Epithelial cell of esophagus (primary cell): Measurements from ENCODE around the gene AHNAK.

Experiments used
- DNase-seq: peaks from one replicate; pipeline ENCODE4 v3.0.0; 2010; ENCODE audit warnings: low read depth
- H3K4me3 ChIP-seq: 2 replicates; pipeline ENCODE4 v1.5.1; 2011; ENCODE audit warnings: mild to moderate bottlenecking, low read length, control low read depth
- TF ChIP-seq, protein P1 (sequence below): IDR thresholded peaks from 2 replicates; pipeline ENCODE4 v1.5.1; 2011; ENCODE audit warnings: low read depth, mild to moderate bottlenecking, low read length, control low read depth, inconsistent platforms; ENCODE audit not compliant: insufficient read depth; ENCODE audit errors: missing control alignments

AHNAK gene

GRCh38 chr11:62545437-62546243 is 966 bp downstream of the AHNAK start:
- peak; percentile 90 for DNase-seq
- H3K4me3 ChIP-seq, result peak overlapping the region; percentile 67
- TF ChIP-seq, protein P1, sequence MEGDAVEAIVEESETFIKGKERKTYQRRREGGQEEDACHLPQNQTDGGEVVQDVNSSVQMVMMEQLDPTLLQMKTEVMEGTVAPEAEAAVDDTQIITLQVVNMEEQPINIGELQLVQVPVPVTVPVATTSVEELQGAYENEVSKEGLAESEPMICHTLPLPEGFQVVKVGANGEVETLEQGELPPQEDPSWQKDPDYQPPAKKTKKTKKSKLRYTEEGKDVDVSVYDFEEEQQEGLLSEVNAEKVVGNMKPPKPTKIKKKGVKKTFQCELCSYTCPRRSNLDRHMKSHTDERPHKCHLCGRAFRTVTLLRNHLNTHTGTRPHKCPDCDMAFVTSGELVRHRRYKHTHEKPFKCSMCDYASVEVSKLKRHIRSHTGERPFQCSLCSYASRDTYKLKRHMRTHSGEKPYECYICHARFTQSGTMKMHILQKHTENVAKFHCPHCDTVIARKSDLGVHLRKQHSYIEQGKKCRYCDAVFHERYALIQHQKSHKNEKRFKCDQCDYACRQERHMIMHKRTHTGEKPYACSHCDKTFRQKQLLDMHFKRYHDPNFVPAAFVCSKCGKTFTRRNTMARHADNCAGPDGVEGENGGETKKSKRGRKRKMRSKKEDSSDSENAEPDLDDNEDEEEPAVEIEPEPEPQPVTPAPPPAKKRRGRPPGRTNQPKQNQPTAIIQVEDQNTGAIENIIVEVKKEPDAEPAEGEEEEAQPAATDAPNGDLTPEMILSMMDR, result peak; percentile 3

DNA sequence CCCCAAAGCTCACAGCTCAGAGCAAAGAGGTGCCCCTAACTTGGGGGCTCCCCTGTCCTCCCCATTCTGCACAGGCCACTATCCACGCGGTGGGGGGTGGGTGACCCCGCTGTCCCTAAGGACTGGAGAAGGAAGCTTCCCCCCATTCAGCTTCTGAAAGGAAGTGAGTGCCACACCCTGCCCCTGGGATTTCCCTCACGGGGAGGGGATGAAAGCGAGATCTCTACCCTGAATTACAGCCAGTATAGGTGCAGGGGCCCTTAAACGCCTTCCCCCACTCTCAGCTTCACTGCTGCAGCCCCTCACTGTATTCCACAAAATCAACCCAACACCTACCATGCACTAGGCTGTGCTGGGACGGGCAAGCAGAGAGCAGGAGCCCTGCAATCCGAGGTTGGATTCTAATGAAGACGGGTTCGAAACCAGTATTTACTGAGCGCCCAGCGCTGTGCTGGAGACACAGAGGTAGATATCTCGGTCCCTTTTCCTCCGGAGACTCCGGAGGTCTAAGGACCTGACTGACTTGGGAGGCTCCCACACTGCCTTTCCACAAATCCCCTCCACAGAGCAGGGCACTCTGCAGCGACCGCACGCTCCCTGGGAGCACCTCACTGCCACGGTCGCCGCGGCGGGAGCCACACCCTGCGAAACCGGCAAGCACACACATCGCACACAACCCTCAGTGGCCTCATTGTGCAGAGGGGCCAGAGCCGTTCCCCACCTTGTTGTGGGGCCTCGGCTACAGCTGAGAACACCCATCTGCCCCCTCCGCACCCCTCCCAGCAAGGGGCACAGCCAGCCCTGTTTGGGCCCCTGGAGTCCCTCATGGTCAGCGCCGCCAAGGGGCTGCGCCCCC is 1.8 kb downstream of the AHNAK start:
- TF ChIP-seq, protein P1, result no peak
- H3K4me3 ChIP-seq, result peak overlapping the region; percentile 67
- DNase-seq, result peak; percentile 41

- H3K4me3 ChIP-seq, result peak overlapping the region; percentile 67
- TF ChIP-seq, protein P1, result no peak
- peak; percentile 49 for DNase-seq
These were observed 2.7 kb downstream of the AHNAK start for GRCh38 chr11:62543680-62544444.

DNA sequence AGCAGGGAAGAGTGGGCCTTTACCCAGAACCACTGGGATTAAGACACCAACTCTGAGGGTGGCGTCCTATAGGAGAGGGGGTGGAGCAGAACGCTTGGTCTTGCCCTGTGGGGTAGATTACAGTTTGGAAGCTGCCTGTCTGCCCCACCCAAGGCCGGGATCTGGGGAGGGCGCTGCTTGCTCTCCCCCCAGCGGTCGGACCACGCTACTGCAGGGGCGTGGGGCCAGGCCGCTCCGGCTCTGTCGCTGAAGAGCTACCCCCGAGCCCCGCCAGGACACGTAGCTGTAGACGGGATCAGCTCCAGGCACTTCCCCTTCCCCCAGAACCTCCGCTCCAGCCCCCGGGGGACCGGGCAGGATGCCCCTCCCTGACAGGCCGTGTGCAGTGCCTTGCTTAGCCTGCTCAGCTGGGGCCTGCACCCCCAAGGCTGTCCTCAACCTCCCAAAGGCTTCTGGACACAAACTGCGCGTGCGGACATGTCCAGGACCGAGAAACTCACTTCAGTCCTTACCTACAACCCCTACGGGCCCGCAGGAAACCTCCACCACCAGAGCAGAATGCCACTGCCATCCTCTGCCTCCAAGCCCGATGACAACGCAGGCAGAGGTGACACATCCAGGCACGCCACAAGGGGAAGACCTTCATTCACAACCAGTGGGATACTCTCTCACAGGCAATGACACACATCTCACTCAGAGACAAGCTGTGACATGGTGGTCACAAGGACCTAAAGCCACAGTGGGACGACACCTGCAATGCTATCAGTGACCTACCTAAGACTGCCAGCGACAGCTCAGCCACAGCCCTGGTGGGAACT is 3.6 kb downstream of the AHNAK start:
- DNase-seq, result peak; percentile 80
- H3K4me3 ChIP-seq, result peak overlapping the region; percentile 67
- TF ChIP-seq, protein P1, result peak; percentile 93

DNA sequence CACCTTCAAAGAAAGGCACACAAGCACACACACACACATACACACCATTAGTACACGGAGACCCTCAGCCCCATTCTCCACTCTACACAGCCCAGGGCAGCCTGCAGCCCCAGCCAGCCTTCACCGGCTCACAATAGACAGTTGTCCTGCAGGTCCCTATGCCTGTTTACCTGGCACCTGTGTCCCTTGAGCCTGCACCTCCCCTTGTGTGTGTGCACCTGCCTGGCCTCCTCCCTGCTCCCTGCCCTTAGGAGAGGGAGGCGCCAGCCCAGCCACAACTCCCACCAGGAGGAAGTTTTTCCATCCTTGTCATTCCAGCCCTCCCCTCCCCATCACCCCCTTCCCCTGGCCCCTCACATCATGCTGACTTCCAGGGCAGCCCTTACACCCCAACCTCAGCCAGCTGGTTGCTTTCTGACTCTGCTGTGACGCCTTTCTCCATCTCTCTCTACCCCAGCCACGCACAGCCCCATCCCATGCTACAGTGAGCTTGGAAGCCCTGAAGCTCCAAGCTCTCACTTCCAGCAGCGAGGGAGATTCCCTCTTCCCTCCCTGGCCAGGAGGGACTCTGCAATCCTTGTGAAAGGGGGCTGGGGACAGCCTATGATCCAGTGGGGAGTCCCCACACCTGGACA is 4.4 kb downstream of the AHNAK start:
- DNase-seq, result no peak
- peak overlapping the region; percentile 67 for H3K4me3 ChIP-seq
- TF ChIP-seq, protein P1, result no peak
